ENCODE results near the gene PPM1H.
"Not testable (repeated sequence)": the region's sequence is repeated elsewhere in the genome, so short reads cannot be mapped to it uniquely, and the experiment has no call there.

Gene PPM1H

GRCh38 chr12:62763861-62764645 is 170.9 kb downstream of the PPM1H start:
- DNase-seq = no peak

GRCh38 chr12:62763312-62763711 is 171.6 kb downstream of the PPM1H start:
- DNase-seq = no peak

- DNase-seq = no peak
Observed at GRCh38 chr12:62762645-62763044, 172.3 kb downstream of the PPM1H start.

DNA sequence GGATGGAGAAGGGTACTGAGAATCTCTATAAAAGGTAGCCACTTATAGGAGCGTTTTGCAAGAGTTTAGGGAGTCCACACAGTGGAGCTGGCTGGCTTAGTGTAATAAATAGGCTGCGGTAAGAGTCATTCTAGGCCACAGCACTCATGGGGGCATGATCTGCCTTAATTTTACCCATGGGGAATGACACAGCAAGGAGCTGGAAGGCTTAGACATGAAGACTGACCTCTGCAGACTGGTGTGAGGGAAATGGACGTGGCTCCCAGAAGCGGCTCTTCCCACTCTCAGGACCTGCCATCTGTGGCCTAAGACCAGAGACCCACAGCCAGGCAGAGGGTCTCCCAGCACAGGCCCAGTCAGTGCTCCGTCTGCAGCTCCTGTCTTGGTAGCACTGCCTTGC is 173.3 kb downstream of the PPM1H start:
- DNase-seq = no peak

GRCh38 chr12:62760779-62761178 is 174.2 kb downstream of the PPM1H start:
- DNase-seq = no peak

- not testable (repeated sequence) for DNase-seq
Observed at GRCh38 chr12:62760341-62760740, 174.6 kb downstream of the PPM1H start.

DNA sequence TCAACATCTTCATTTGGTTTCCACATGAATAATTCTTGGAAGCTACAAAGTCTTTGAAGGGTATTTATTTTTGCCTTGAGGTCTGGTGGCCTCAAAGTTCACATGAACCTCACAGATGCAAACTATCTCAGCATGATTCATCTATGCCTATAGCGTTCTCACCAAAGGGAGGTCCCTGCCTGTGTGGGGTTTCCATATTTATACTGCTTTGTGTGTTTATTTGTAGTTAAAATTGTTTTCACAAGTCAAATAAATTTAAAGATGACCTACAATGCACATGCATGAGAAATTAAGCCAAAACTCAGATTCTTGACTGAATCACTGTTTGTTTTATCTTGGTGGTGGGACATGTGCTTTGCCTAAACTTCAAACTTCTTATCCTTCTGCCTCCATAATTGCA is 176.7 kb downstream of the PPM1H start:
- DNase-seq = no peak

- DNase-seq = no peak
Observed at GRCh38 chr12:62757048-62757447, 177.9 kb downstream of the PPM1H start.

GRCh38 chr12:62754706-62755105 is 180.2 kb downstream of the PPM1H start:
- DNase-seq = no peak

GRCh38 chr12:62751810-62752155 is 183.2 kb downstream of the PPM1H start:
- no peak for DNase-seq

DNA sequence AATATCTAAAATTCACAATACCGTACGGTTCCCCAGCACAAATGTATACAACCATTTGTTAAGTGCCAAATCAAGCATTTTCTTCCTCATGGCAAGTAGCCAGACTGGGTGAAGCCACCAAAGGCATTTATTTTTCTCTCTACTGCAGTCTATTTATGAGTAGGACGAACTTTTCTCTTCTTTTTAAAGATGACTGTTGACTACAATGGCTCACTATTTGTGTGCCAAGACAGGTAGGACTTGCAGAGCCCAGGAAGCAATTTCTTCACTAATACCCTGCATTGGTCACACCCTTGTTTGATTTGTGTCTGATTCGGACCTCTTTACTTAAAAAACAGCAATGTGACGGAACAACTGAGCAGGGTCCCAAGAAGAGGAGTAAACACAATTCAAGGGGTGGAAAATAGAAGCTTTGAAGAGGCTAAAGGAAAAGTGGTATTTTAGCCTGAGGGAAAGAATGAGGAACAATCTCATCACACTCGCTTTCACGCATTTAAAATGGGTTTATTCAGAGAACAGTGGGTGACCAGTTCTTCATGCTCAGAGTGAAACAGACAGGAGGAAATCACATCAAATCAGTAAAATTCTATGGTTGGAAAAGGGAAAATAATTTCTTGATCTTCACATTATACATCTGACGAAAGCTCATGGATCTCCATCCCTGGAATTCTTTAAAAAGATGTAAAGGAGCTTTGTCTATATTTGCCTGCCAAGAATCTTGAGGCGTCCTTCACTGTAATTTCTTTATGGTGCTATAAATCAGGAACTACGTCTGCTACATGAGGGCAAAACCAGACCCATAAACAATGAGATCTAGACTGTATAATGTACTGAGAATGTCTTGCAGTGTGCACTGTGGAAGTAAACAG is 183.8 kb downstream of the PPM1H start:
- no peak for DNase-seq

DNA sequence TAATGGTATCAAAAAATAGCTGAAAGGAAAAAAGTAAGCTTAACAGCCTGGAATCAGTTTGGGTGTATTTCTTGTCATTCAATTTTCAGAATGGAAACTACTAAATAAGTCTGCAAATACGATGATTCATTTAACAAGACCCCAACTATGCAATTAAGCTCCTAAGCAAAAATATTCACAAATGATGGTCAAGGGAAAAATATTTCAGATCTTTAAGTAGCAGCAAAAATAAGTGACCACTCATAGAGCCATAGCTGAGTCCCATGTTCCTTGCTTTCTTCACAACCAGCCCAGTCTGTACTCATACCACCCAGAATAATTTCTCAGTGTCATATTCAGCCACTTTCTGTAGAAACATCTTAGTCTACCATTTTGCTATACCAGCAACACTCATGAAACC is 185.4 kb downstream of the PPM1H start:
- DNase-seq = no peak

DNA sequence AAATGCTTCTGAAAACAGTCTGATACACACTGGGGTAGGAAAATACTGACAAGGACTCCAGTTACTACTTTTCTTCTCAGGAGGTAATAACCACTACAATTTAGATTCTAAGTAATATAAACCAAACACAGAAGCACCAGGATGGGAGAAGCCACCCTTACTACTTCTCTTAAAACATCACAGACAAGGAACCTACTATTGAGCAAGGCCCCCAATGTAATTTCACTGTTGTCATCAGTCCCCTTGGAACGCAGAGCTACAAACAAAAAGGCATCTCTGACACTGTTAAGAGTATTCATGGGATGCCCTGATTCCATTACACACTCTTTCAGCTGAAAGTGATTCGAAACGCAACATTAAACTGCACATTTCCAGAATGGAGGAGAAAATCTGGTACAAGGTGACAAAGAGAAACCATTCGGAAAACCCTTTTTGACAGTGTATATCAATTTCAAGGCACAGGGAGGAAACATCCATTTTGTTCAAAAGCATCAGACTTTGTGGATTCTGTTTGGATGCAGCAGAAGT is 185.9 kb downstream of the PPM1H start:
- DNase-seq = no peak

- no peak for DNase-seq
Observed at GRCh38 chr12:62744551-62744950, 190.4 kb downstream of the PPM1H start.

DNA sequence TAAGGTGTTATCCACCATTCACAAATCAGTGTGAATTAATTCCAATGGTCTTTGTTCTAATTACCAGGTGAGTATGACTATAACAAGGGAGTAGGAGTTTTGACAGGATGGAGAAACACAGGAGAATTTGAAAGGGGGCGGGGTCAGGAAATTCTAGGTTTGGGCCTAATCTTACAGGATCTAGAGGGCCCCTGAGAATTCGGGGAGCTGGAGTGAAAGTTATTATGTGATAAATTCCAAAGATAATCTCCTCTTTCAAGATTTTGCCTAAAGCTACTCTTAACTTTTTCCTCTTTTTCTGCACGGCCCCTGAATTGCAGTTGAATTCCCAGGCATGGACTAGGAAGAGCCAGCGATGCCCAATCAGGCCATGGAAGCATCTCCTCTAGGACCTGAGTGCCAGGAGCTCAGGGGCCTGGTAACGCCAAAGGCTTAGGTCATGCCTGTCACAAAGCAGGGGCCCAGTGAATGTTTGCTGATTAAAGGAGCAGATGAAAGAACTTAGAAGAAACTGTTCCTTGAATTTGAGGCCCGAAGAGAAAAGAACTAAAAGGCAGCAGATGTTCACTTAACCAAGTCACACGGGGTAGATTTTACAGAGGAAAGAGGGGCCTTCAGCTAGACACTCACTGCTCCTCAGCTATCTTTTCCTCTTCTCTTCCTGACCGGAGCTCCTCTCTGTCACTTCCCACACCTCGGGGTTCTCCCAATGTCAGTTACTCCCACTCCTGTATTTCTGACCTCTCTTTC is 195.5 kb downstream of the PPM1H start:
- DNase-seq = no peak

- DNase-seq = no peak
Observed at GRCh38 chr12:62738616-62739015, 196.3 kb downstream of the PPM1H start.

- DNase-seq = no peak
Observed at GRCh38 chr12:62738105-62738504, 196.8 kb downstream of the PPM1H start.

- DNase-seq = no peak
Observed at GRCh38 chr12:62737615-62738014, 197.3 kb downstream of the PPM1H start.

GRCh38 chr12:62737188-62737587 is 197.8 kb downstream of the PPM1H start:
- no peak for DNase-seq

- DNase-seq = no peak
Observed at GRCh38 chr12:62736596-62736995, 198.4 kb downstream of the PPM1H start.

GRCh38 chr12:62732861-62733427 is 202.0 kb downstream of the PPM1H start:
- DNase-seq = peak; percentile 4

GRCh38 chr12:62731055-62731820 is 203.7 kb downstream of the PPM1H start:
- no peak for DNase-seq
